Measurements from ENCODE around the gene FAM3B.

FAM3B gene

DNA sequence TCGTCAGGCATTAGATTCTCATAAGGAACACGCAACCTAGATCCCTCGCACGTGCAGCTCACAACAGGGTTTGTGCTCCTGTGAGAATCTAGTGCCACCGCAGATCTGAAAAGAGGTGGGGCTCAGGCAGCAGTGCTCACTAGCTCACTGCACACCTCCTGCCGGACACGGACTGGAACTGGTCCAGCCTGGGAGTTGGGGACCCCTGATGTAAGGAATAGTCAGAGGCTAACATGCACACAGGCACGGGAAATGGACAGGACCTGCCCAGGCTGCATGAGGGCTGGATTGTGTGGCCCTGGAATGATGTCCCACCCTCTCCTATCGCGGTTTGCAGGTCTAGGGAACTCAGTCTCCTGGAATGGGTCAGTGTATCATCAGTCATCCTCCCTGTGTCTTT lies 86.2 kb downstream of the FAM3B start:
- H3K27ac ChIP-seq = no peak overlapping the region
- TF ChIP-seq, protein P1, sequence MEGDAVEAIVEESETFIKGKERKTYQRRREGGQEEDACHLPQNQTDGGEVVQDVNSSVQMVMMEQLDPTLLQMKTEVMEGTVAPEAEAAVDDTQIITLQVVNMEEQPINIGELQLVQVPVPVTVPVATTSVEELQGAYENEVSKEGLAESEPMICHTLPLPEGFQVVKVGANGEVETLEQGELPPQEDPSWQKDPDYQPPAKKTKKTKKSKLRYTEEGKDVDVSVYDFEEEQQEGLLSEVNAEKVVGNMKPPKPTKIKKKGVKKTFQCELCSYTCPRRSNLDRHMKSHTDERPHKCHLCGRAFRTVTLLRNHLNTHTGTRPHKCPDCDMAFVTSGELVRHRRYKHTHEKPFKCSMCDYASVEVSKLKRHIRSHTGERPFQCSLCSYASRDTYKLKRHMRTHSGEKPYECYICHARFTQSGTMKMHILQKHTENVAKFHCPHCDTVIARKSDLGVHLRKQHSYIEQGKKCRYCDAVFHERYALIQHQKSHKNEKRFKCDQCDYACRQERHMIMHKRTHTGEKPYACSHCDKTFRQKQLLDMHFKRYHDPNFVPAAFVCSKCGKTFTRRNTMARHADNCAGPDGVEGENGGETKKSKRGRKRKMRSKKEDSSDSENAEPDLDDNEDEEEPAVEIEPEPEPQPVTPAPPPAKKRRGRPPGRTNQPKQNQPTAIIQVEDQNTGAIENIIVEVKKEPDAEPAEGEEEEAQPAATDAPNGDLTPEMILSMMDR (IDR thresholded peaks at IDR 0.05) = no peak
- TF ChIP-seq ZFX (IDR thresholded peaks at IDR 0.05; ENCODE audit: borderline replicate concordance) = no peak

DNA sequence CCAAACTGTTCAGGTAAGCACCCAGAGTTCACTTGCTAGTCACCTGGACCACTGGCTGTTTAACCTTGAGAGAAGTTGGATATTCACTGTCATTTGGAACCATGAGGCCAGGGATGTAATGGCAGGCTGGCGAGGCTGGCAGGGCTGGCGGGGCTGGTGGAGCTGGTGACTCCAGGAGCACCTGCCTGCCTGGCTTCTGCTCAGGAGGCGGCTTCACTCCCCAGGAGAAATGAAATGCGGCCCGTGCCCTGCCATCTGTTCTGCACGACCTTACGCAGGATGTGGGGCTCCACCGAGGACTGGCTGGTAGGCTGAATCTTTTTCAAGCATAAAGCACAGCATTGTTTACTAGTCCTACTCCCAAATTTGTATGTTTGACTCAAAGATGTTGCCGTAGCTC lies 86.7 kb downstream of the FAM3B start:
- no peak for TF ChIP-seq ZFX (IDR thresholded peaks at IDR 0.05; ENCODE audit: borderline replicate concordance)
- TF ChIP-seq, protein P1 (IDR thresholded peaks at IDR 0.05) = no peak
- no peak overlapping the region for H3K27ac ChIP-seq

DNA sequence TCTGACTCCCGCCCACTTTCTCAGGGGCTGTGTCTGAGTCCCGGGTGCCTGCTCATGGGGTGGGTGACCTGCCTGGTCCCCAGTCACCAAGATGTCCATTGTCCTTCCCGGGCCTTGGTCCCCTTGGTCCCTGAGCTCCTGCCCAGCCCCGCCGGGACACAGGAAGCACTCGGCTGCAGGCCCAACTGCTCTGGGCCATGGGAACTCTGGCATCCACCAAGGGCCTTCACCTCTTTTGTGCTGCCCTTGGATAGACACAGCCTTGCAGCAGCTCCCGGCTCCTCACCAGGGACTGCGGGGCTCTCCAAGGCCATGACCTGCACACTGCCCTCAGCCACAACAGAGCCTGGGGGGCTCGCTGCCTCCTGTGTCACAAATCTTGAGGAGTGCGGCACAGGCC lies 87.4 kb downstream of the FAM3B start:
- H3K27ac ChIP-seq = no peak overlapping the region
- TF ChIP-seq, protein P1 (IDR thresholded peaks at IDR 0.05) = no peak
- no peak for TF ChIP-seq ZFX (IDR thresholded peaks at IDR 0.05; ENCODE audit: borderline replicate concordance)

DNA sequence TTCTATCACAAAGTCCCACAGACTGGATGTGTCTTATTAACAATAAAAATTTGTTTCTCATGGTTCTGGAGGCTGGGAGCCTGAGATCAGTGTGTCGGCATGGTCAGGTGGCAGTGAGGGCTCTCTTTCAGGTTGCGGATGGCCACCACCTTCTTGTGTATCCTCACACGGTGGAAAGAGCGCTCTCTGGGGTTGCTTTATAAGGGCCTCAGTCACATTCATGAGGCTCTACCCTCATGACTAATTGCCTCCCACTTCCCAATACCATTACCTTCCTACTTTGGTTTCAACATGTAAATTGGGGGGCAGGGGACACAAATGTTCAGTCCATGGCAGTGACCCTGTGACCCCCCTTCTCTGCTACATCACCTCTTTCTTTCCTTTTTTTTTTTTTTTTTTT lies 88.7 kb downstream of the FAM3B start:
- H3K27ac ChIP-seq = no peak overlapping the region
- no peak for TF ChIP-seq ZFX (IDR thresholded peaks at IDR 0.05; ENCODE audit: borderline replicate concordance)
- TF ChIP-seq, protein P1 (IDR thresholded peaks at IDR 0.05) = no peak

DNA sequence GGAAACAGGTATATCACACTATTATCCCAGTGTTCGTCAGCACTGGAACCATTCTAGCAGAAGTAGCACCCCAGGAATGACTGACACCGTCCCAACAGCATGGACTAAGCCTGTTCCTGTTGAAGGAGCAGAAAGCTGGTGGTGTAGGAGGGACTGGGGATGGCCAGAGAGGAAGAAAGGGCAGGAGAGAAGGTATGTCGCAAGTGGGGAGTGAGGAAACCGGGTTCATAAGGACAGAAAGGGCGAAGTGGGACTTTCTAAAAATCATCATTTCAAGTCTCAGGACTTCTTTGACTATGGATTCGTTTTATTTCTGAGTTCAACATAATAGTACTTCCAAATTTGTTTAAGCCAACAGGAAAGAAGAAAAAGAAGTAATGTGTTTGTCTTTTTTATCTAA lies 89.7 kb downstream of the FAM3B start:
- TF ChIP-seq, protein P1 (IDR thresholded peaks at IDR 0.05) = no peak
- no peak for TF ChIP-seq ZFX (IDR thresholded peaks at IDR 0.05; ENCODE audit: borderline replicate concordance)
- H3K27ac ChIP-seq = no peak overlapping the region
